GM12874 (cell line): ENCODE results near the gene TRUB1.

Experiments used
- TF ChIP-seq, protein P1 (sequence below): IDR thresholded peaks from 2 replicates; pipeline ENCODE4 v1.5.1; 2011; ENCODE audit warnings: low read depth, mild to moderate bottlenecking, control low read depth, low read length, moderate library complexity; ENCODE audit not compliant: insufficient read depth

Gene TRUB1

DNA sequence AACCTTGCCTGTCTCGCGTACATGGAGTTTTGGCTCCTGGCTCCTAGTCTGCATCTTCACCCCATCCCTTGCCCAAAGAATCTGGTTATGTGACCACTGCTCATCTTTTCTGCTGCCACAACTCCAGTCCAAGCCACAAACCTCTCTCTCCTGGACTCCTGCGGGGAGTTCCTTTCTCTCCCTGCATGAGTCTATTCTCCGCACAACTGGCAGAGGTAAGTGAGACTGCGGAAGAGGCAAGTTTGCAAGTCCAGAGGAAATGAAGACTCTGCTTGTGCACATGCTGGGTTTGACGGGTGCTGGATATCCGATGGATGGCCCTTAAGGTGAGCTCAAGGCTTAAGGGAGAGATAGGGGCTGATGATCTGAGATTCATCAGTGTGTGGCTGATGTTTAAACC lies 61.0 kb downstream of the TRUB1 start:
- TF ChIP-seq, protein P1, sequence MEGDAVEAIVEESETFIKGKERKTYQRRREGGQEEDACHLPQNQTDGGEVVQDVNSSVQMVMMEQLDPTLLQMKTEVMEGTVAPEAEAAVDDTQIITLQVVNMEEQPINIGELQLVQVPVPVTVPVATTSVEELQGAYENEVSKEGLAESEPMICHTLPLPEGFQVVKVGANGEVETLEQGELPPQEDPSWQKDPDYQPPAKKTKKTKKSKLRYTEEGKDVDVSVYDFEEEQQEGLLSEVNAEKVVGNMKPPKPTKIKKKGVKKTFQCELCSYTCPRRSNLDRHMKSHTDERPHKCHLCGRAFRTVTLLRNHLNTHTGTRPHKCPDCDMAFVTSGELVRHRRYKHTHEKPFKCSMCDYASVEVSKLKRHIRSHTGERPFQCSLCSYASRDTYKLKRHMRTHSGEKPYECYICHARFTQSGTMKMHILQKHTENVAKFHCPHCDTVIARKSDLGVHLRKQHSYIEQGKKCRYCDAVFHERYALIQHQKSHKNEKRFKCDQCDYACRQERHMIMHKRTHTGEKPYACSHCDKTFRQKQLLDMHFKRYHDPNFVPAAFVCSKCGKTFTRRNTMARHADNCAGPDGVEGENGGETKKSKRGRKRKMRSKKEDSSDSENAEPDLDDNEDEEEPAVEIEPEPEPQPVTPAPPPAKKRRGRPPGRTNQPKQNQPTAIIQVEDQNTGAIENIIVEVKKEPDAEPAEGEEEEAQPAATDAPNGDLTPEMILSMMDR, result no peak

DNA sequence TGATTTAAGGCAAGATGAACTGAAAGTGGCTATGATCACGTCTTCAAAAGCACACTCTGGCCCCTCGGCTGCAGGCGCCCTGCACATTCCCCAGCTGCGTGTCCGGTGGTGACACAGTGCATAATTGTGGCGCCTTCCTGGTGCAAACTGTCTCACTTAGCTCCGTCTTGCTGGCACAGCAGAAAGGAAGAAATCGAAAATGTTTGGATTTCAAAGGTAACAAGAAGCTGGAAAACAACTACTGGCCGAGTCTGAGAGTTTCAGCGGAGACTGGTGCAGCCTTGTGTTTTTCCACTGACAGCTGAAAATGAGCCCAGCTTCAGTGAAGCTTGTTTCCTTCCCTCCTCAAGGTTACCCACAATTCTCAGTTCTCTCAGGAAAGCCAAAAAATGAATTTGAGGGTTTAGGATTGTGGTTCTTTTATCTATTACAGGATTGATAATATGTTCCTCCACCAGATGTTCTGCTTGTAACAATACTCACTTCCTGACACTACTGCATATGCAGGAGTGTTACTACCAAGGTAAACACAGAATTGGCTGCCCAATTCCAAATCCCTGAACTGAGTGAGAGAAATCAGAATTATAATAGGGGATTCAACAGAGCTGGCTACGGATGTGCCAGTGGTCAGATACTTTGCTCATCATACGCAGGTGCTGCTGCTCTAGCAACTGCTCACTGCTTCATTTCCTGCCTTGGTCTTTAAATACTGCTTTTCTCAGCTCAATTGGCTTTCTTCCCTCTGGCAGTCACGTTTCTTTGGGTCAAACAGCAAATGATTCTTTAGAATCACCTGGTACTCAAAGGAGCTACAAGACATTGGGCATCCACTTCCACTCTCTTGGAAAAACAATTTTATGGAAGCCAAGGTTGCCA lies 63.7 kb downstream of the TRUB1 start:
- TF ChIP-seq, protein P1, result no peak

DNA sequence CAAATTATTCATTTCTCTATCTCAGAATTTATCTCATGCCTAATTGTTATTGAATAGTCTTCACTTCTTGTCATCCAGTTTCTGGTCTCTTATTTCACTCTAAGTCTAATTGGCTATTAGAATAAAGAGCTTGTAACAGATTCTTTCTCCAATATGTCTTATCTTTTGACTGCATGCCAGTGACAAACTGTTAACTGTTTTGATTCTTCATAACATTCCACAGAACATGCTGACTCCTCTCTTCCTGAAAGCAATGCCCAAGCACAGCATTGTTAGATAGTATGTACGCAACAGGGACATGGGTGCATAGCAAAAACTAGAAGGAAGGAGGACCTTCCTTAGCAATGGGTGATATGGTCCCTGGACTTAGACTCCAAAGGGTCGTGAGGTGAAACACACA lies 65.4 kb downstream of the TRUB1 start:
- TF ChIP-seq, protein P1, result no peak

DNA sequence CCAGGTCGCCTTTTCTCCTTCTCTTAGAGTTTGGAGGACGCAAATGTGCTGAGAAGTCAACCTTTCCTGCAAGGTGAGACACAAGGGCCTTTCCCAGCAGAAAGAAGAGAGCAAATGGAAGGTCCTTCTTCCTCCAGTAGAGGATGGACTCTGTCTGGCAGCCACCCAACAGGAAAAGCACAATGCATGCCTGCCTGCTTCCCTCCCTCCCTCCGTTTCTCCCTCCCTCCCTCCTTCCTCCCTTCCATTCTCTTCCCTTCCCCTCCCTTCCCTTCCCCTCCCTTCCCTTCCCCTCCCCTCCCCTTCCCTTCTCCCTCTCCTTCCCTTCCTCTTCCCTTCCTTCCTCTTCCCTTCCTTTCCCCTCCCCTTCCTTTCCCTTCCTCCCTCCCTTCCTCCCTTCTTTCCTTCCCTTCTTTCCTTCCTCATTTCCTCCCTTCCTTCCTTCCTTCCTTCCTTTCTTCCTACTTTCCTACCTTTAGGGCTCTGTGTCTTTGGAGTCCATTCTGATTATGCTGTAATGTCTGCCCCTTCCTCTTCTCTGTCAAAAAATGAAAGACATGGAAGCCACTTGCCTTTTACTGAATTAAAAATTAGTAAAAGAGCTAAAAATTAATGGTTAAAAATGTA lies 66.4 kb downstream of the TRUB1 start:
- TF ChIP-seq, protein P1, result no peak

DNA sequence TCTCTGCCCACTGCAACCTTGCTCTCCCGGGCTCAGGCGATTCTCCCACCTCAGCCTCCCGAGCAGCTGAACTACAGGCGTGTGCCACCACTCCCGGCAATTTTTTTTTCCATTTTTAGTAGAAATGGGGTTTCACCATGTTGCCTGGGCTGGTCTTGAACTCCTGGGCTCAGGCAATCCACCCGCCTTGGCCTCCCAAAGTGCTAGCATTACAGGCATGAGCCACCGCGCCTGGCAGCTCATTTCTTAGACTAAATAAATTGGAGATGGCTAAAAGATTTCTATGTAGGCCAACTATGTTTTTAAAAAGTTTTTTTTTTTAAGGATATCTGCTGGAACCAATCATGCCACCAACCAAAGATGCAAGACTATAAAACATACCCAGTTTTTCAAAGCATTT lies 67.8 kb downstream of the TRUB1 start:
- TF ChIP-seq, protein P1, result no peak

DNA sequence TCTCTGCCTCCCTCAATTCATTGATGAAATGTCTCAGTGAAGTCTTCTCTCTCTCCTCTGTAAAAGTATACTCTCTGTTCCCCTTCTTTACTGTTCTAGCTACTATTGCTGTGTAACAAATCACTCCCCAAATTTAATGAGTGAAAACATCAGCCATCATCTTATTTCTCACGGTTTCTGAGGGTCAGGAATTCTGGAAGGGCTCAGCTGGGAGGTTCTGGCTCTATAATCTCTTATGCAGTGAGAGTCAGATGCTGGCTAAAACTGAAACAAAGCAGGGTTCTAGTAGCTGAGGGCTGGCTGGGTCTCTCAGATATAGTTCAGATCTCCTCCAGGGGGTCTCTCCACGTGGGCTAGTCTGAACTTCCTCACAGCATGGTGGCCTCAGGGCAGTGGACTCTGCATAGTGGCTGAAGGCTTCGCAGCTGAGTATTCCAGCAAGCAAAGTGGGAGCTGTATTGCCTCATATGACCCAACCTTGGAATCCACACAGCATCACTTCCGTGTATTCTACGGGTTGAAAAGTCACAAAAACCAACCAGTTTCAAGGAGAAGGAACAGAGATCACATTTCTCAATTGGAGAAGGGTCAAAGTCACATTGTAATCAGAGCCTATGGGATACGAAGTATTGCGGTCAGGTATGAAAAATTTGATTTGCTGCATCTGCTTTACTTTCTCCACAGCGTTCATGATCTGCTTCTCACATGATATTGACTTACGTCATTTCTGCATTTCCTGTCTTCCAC lies 80.4 kb downstream of the TRUB1 start:
- TF ChIP-seq, protein P1, result no peak

DNA sequence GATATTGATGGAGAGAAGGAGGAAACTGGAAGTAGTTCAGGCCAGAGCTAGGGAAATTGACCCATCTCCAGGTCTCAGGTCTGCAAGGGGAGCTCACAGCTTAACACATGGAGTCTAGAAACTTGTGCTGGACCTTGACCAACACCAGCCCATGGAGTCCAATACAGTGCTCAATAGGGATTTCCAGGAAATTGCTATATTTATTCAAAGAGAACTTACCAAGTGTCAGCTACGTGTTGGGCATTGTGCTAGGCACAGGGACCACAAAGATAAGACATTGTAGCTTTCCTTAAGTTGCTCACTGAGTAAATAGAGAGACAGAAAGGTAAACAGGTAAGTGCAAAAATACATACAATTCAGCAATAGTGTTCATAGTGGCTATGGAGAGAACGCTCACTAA lies 82.5 kb downstream of the TRUB1 start:
- TF ChIP-seq, protein P1, result no peak
